Measurements from ENCODE around the gene PAQR3. TPM values are rescaled to one million over a fixed set of nuclear protein-coding genes. Genes with fewer than 3 reads are reported as not detected.

Gene PAQR3
- total and polyA plus RNA-seq, 9 of the 15 experiments (the other 6 are each of a cell fraction or from before 2014, with no cell fraction given) = 10.7 to 77.1 (median 31.6) TPM

DNA sequence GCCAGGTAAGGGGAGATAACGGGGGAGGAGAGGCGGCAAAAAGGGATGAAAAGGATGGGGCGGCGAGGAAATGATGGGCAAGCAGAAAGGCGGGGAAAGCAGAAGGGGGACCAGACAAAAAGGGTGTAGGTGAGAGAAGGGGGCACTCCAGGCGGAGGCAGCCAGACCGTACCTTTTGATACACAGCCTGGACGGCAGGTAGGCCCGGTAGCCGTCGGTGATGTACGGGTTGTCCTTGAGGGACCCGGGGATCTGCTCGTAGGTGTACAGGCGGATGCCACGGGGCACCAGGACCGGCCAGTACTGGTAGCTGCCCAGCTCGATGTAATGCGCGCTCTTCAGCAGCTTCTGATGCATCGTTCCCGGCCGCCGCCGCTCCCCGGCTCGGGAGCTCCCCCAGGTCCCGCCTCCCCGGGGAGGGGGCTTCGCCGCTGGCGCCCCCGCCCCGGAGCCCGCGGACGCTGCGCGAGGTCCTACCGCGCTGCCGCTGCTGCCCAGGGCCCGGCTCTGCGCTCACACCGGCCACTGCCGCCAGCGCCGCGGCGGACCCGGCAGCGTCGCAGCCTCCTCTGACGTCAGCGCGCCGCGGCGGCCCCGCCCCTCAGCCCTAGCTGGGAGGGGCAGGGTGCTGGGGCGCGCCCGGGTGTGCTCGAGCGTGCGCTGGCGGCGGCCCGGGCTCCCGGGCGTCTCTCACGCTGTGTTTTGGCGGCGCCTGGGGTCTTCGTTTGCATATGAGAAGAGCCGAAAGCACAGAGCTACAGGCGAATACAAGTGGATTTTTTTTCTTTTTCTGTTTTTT lies at the start of gene PAQR3 (continued):
- TF ChIP-seq NRF1 (conservative IDR thresholded peaks at IDR 0.05 in 1 of 2, IDR thresholded peaks at IDR 0.05 in 1 of 2) (peak; percentile 87 to 88), ZBTB7A (IDR thresholded peaks at IDR 0.05; ENCODE audit: borderline replicate concordance, control insufficient read depth, low read depth, low read length) (peak; percentile 90), POLR2G (IDR thresholded peaks at IDR 0.05; ENCODE audit: low read depth, low read length) (peak; percentile 95), TCF3 (CRISPR knock-in tag; IDR thresholded peaks at IDR 0.05) (no peak), PHB2 (IDR thresholded peaks at IDR 0.05; ENCODE audit: low read depth) (0 out of 2 replicates have a peak, but pooled peaks have one; percentile 36), SMARCB1 (IDR thresholded peaks at IDR 0.05; ENCODE audit: insufficient read length, low read depth) (no peak), ASH1L (IDR thresholded peaks at IDR 0.05; ENCODE audit: borderline replicate concordance, low read depth, partially characterized antibody) (no peak), GTF2A2 (tag; IDR thresholded peaks at IDR 0.05) (no peak), CC2D1A (IDR thresholded peaks at IDR 0.05) (no peak), KDM2B (CRISPR knock-in tag; IDR thresholded peaks at IDR 0.05) (no peak), BCL6 (CRISPR knock-in tag; IDR thresholded peaks at IDR 0.05) (no peak), TCF7 (IDR thresholded peaks at IDR 0.05; ENCODE audit: borderline replicate concordance) (no peak), CHD7 (IDR thresholded peaks at IDR 0.05; ENCODE audit: low read depth, low read length) (no peak), ARID3A (IDR thresholded peaks at IDR 0.05; ENCODE audit: borderline replicate concordance, low read depth, low read length) (no peak), C11orf30 (IDR thresholded peaks at IDR 0.05; ENCODE audit: low read depth) (no peak), ZNF24 (IDR thresholded peaks at IDR 0.05) (no peak; the same call in 1 of the 2 replicates)

Data from K562 (cell line).